ENCODE data around the gene CABP4.
A peak's percentile ranks its signal among the peaks of the same experiment; 100 is the strongest.

The CABP4 gene

DNA sequence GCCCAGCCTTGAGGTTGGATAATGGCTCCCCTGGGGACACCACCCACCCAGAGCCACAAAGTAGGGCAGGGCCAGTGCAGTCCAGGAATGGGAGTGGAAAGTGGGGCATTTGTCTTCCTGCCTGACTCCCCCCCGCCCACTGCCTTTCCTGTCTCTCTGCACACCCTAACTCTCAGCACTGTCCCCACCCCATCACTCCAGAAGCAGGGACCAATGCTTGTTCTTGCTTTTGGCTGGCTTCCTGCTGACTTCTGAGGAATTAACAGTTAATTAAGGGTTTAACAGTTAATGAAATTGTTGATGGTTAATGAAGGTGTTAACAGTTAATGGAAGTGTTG lies 45.3 kb downstream of the CABP4 start:
- DNase-seq = no peak

DNA sequence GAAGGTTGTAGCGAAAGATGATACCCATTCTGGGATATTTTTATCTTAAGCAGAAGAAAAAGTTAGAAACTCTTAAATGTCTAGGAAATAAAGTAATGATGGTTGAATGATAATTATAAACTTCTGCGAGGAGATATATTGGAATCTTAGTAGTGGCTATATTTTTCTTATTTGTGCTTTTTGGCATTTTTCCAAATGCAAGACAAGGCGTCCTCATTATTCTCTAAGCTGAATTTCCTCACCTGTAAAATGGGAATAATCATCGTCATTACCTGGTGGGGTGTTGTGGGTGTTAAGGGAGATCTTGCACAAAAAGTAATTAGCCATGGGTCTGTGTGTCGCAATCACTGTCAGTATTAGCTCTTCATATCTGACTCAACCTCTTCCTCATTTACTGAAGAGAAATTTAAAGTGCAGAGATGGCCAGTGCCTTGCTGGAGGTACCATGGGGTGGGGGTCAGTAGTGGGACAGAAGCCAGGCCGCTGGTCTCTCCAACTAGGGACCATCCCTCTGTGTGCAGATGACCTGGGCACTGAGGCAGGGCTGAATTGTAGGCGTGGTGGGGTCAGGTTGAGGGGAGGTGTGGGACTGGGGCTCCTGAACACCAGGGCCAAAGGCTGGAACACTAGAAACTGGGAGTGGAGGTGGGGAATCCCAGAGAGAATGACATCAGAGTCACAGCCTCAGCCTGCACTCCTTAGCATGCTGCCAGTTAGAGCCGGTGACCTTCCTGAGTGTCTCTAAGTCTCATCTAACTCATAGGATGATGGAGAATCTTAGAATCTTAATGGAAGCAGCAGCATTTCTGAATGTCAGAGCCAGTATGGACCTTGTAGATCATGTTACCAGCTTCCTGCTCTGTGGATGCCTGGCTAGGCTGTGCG lies 45.9 kb downstream of the CABP4 start:
- no peak for DNase-seq

DNA sequence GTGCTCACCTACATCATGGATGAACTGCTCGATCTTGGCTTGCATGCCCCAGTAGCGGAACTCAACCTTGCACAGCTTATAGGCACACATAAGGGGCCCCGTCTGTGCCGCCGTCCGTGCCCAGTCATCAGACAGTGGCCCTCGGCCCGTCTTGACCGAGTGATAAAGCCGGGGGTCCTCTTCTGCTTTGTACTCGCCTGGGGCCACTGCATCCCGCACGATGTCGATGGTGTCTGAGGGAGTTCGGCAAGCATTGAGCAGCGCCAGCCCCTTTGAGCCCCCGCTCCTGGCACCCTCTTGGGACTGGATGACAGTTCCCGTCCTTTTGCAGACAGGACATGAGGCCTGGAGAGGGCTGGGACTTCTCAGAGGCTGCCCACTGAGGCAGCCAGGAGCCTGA lies 46.7 kb downstream of the CABP4 start:
- DNase-seq = no peak

DNA sequence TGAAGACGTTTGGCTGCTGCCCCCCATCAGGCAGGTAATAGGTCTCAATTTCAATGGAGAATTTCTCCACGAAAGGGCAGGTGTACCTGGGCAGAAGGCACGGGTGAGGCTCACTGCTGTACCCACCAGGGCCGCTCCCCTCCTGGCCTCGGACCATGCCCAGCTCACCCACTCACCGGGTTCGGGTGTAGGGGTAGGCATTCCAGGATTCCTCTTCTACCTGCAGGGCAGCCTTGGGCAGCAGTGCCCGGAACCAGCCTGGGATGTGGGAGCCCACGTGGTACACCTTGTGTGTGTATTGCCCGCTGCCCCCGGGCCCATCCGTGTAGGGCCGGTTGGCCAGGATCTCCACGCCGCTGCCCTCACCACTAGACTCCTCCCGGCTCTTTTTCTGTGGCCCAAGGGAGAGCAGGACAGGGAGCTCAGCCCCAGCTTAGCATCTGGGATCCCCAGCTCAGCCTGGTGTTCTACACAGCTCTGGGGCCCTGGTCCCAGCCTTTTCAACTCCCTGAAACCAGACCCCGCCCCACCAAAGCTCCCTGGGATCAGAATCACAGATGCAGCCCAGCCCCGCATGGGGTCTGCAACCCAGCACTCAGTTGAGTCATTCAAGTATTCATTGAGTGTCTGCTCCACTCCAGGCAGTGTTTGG lies 47.3 kb downstream of the CABP4 start:
- DNase-seq = no peak

DNA sequence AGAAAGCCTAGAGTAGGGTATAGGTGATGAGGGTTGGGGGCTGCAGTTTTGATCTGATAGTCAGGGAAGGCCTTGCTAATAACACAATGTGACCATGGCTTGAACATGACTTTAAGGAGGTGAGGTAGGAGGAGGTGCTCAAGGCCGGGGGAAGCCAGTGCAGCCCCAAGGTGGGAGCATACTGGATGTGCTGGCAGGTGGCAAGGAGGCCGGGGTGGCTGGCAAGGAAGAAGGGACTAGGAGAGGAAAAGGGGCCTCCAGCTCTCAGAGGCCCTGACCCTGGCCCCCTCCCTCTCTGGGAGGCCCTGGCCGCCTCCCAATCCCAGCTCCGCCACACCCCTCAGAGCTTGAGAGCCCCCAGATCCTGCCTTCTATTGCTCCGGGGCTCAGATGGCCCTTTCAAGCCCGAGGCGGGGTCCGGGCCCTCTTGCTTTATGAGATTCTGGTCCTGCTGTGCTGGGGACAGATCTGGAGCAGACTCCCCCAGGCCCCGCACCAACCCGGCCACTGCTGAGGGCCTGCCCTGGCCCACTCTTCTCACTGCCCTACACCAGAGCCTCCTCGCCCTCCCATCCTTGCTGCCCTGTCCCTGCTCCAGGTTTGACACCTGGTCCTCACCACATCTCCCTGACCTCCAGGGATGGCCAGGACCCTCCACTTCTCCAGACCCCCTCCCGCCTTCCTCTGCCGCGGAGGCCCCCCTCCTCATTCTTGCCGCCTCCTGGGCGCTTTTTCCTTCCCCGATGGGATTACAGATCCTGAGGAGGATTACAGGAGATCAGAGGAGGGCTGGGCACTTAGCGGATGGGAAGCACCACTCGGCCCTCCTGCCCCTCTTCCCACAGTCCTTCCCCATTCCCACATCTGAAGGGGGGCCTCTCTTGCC lies 48.2 kb downstream of the CABP4 start:
- DNase-seq = no peak

DNA sequence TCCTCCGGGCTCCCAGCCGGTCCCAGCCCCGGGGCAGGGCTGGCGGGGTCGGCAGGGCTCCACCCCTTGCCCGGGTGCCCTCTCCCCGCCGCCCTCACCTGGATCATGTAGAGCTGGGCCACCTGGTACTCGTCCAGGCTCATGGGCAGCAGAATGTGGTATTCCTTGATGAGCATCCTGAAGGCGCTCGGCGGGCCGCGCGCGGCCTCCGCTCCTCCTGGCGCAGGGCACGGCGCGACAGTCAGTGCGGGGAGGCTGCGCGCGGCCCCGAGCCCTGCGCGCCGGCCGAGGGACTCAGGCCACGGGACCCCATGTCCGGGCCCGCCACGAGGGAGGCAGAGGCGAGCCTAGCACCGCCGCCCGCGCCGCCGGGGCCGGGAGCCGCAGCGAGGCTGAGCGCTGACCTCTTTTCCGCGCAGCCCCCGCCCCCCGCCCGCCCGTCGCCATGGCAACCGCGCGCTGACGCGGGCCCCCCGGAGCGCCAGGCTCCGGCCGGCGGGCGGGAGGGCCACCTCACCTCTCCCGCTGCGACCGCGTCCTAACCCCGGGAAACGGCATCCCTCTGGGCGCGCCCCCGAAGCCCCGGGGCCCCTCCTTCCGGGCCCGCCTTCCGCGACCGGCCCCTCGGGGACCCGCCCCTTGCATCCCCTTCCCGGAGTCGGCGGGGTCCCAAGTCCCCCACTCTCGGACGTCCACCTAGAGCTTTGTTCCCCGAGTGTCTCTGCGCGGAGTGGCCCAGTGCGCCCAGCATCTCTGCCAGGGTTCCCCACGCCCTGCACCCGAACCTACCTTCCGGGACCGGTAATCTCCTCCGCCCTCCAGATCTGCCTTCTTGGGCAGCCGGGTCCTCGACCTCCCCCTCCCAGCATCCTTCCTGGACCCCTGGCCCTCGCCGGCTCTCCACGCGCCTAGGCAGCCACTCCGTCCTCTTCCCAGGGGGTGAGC lies 49.1 kb downstream of the CABP4 start:
- DNase-seq = peak; percentile 61

DNA sequence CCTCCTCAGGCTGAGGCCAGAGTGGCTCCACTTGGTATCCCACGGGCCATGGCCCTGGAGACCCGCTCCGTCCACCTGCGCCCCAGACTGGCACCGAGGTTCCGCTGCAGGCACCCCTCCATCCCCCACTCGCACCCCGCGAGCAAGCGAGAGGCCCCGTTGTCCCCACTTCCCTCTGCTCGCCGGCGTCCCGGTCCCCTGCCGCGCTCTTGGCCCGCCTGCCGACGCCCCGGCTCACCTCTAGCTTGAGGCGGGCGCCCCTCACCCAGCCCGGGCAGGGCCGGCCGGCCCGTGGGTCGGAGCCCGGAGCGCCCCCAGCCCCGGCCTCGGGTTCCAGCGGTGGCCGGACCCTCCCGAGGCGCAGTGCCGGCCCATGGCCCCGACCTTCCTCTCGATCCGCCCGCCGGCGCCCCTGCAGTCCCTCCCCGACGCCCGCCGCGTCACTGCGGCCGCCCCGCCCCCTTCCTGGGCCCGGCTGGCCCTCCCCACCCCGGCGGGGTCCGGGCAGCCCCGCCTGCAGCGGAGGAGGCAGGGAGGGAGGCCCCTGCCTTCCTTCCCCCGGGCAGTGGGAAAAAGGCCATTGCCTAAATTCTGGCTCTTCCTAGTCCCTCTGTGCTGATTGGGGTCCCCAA lies 49.9 kb downstream of the CABP4 start, which contains the start of gene PITPNM1:
PITPNM1 (minus strand) TSS at position 414 of the 632 bp plus-strand sequence. CDS start 1,183 bp downstream, outside the sequence.
- DNase-seq = peak; percentile 78

DNA sequence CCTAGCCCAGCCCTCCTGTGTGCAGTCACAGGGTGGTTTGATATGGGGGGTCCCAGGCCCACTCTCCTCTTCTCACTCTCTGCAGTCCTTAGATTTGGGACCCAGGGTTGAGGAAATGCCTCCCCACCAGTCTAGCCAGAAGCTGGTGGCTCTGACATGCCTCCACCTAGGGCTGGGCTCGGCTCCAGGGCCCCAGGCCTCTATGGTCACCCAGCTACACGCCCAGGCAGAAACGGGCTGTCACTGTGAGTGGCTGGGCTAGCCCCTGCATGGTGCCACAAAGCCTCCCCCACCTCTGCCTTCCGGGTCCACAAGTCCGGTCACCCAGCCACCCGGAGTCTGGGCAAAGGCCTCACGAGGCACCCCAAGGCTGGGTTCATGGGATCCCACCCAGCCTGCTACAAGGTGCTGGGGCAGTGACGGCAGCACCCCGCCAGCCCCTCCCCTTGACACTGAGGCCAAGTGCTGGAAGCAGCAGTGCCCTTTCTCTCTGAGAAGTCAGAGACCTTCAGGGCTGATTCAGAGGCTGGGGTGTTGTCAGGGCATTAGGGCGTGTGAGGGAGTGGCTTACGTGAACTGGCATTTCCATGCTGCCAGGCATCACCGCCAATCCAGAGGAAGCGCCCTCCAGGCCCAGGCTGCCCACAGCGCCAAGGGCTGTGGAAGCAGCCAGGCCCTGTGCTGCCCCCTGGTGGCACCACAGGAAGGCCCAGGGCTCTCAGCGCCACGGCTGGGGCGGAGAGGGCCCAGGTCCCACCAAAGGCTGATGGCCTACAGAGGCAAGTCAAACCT lies 50.6 kb downstream of the CABP4 start:
- DNase-seq = peak; percentile 88

DNA sequence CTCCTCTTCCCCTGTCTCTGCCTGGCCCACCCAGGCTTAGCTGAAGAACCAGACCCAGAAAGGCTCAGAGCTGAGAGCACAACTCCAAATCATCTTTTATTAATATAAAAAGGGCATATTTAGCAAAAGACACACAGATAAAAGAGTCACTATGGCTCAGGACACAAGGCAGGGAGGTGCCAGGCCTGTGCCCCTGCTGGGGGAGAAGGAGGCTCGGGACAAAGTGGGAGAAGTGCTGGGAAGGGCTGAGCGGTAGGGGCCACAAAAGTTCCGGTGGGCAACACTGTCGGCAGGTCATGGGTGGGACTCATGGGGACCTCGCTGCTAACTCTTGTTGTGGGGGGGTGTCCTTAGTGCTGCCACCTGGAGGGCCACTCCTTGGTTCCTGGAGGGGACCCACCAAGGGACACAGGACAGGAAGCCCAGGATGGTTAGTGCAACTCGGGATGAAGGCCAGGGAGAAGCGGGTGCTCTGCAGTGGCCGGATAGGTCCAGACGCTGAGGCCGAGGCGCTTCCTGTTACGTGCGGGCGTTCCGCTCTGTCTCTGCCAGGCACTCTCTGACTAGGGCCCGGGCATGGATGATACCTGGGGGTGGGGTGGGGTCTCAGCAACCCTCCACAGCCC lies 51.4 kb downstream of the CABP4 start:
- DNase-seq = no peak

DNA sequence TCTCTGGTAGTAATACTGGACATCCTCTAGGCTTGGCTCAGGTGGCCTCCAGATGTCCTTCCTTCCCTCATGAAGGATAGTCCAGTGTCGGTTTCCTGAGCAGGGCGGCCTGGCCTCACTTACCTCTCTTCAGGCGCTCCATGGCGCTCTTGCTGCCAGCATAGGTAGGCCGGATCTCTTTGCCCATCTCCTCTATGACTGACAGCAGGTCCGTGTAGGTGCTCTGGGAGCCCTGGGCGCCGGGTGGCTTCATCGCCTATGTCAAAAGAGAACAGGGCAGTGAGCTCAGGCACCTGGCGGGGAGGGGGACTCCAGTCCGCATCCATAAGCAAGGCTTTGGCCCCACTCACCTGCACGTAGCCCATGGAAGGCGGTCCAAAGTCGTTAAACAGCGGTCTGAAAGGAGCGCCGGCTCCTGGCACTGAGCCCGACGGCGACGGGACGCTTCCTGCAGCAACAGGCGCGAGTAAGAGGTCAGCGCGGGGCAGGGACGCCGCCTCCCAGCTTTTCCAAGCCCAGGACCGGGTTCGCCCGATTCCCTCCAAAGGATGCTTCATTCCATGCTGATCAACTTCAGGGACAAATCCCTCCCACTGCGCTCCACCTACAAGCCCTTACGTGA lies 52.2 kb downstream of the CABP4 start:
- peak; percentile 64 for DNase-seq

DNA sequence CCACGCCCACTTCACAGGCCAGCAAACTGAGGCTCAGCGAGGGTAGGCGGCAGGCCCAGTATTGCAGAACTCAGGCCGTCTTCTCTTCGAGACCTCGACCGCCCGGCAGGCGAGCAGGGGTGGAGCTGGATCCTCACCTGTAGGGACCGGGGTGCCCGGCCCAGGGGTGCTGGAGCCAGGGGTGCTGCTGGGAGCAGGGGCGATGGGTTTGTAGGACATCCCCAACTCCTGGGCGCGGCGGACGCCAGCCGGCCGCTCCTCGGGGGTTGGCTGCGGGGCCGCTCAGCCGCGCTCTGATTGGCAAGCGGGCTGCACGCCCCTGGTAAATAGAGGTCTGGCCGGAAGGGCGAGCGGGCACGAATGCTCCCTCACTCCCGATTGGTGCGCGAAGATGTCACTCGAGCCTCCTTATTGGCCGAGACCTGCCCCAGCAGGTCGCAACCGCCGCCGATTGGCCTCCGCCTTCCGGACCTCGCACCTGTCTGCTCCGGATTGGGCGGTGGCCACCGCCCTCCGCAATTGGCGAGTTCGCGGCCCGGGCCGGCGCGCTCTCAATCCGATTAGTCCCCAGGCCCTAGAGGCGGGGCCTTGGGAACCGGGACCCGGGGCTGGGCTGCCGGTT lies 52.8 kb downstream of the CABP4 start, which contains the start of gene CDK2AP2:
CDK2AP2 (minus strand) TSS at position 299 of the 622 bp plus-strand sequence; CDS start at position 219, 80 bp downstream.
- DNase-seq = peak; percentile 95

DNA sequence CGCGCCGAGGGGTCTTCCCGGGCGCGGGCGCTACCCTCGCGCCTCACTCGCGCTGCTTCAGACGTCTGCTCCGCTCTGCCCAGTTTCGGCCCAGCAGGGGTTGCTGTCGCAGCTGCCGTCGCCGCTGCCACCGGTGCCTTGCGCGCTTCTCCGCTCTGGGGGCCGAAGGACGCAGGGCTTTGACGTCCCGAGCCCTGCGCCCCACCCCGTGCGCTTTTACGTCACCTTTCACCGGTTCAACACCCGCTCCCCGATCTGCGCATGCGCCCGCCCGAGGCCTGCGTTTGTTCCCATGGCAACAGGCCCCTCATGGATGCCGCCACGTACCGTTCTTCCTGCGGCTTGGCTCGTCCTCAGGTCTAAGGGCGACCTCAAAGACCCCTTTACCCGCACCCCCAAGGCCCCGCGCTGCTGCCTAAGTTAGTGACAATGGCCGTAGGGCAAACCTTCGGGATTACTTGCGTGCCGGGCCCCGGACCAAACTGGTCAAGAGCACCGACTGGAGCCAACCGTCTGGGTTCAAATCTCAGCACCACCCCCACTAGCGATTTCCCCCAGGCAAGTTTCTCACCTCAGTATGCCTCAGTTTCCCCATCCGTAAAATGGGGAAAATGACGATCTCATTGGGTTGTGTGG lies 53.5 kb downstream of the CABP4 start:
- peak; percentile 96 for DNase-seq

DNA sequence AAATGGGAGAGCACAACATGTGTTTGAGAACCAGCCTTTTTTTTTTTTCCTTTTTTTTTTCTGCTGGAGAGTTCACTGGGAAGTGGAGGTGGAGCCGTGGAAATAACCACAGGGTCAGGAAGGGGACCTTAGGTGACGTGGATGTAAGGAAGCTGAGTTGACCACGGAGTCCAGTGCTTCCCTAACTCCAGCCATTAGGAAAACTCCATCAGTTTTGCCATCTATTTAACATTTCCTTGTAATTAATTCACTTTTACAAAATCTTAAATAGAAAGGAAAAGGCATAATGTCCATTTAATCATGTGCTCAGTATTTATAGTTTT lies 54.8 kb downstream of the CABP4 start:
- DNase-seq = no peak

All from right forelimb (tissue), 1 donor.